DMS 273 treated with DMSO at 0.1 percent for 48 hours (cell line): Measurements from ENCODE around the gene CSRP2.

ENCODE experiments used
- DNase-seq: peaks from one replicate; lab custom pipeline; 2025; lab: John Stamatoyannopoulos, UW

The CSRP2 gene

DNA sequence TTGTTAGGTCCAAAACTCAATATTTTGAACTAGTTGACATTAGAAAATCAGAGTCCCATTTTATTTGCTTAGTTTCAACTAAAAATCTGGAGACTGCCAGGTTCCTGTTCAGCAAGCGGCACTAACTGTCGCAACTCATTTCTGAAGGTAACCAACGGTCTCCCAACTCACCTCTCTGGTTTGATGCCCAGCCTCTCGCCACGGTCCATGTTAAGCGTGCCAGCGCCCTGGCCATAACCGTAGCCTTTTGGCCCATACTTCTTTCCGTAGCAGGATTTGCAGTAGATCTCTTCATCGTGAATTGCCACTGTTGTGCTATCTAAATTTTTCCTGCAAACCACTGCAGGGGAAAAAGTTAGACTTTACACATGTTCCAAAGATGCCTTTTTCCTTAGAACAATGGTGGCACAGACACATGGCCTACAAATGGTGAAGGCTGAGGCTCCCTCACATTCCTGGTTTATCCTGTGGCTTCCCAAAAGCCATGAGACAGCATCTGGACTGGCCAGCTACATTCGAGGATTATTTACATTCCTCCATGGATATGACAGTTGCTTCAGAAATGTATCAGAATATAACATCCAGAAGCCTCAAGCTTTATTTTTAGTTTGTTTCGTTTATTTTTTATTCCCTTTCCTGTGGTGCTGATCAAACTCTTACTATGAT lies 15.7 kb downstream of the CSRP2 start:
- DNase-seq: no peak

DNA sequence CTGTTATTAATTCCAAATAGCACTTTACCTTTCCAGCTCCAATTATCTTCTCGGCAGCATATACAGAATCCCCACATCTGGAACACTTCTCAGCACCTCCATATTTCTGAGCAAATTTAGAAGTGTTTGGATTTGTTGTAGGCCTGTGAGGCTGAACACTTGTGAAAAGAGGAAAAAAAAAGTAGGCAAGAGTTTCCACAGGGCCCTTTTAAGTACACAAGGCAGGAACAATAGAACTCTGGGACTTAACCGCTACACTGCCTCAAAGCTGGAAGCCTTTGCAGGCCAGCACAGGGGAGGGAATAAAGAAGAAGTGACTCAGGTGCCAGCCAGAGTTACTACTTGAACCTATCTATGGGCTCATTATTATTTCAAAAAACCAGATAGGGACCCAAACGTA lies 18.6 kb downstream of the CSRP2 start:
- DNase-seq: no peak

DNA sequence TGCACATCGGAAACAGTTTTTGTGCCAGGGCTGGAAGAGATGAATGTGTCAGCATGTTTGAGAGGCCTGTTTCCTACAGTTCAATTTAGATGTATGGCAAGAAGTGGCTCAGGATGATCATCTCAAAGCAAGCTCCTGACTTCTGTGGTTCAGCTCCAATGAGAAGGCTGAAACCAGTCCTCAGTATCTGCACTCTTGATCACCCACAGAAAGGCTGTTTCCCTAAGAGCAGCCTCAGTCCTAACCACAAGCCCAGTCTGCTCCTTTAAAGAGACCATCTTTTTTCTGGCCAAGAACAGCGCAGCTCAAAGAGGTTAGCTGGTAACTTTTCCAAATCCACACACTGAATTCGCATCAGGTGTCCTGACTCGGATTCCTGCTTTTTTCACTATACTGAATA lies 19.2 kb downstream of the CSRP2 start:
- DNase-seq: no peak

DNA sequence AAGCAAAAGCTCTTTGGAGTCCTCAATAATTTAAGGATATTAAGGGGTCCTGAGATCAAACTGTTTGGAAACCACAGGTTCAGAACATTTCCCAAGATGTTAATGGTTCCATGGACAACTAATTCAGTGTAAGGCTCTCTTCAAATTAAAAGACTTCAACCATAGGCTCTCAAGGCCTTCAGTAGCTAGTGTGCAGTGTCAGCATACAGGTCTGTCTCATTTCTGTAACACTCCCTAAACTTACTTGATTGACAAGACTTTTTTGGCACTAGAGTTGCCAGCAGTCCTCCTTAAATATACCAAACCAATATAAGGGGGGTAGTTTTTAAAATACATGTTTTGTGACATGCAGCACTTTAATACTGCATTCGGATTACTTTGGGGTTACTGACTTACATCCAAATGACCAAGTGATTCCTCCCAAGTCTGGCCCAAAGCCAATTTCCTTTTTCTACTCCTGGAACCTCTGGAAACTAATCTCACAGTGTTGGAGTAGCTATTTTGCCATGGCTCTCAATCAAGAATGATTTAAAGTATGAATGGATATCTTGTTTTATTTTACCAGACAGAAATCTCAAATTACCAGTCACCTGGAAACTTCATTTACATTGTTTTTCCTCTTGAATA lies 22.7 kb downstream of the CSRP2 start:
- DNase-seq: no peak

DNA sequence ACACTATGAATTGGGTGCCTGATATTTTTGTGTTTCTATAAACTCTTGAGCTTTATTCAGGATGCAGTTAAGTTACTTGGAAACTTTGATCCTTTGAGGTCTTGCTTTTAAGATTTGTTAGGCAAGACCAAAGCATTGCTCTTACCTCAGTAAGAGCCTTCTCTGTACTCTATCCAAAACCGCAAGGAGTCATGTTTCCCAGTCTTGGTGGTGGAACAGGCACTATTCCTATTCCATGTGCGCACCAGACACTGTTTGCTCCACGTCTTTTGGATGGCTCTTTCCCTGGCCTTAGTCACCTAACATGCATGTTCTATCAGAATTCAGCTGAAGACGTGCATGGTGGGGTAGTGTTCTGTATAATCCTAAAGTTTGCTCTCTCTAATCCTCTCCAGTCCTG lies 23.5 kb downstream of the CSRP2 start:
- no peak for DNase-seq

DNA sequence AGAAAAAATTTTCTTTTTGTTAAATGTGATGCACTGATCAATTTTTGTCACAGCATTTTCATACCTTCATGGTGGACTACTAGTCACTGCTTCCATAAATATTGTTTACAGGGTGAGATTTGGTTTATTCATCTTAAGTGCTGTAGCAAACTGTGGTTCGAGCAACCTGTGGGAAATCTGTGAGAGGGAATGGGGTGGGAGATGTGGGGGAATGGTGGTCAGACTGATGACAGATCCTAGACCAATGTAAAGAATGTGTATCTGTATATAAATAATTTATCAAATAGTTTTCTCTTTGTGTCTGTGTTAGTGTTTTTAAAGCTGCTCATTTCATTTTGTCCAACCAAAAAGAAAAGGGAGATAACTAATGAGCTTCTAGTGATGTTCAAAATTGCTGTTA lies 26.7 kb downstream of the CSRP2 start:
- DNase-seq: no peak

GRCh38 chr12:76848132-76848531 lies 30.7 kb downstream of the CSRP2 start:
- no peak for DNase-seq

- DNase-seq: no peak
Observed at GRCh38 chr12:76847260-76847659, 31.6 kb downstream of the CSRP2 start.

DNA sequence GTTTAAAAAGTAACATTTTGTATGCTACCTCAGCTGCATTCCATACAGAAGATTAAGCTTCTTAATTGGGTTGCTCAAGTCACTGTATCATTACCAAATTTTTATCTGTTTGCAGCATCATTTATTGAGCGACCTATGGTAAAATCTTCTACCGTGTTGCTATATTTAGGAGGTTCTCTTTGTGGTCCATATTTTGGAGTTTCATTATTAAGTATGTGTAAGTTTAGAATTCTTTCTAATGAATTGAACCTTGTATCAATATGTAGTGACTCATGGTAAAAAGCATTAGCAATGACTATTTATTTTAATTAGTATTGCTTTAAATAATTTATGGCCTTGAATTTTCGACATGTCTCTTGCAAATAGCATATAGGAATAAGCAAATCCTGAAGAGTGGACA lies 42.2 kb downstream of the CSRP2 start:
- DNase-seq: no peak

DNA sequence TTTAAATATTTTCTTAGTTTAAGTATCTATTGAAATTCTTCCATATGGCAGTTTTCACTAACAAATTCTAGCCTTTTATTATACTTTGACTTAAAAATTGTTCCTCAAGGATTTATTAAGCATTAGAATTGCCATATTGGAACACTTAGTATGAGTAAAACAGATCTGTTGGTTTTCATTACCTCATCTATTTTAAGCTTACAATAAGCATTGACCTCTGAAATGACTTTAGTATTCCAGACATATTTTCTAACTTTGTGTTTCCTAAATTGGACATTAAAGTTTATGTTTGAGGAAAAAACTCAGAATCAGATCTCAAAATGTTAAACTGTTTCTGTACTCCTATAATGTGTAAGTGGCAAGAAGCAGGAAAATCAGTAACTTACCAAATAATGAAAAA lies 48.4 kb downstream of the CSRP2 start:
- DNase-seq: no peak

- DNase-seq: no peak
Observed at GRCh38 chr12:76820888-76821482, 57.8 kb downstream of the CSRP2 start.

DNA sequence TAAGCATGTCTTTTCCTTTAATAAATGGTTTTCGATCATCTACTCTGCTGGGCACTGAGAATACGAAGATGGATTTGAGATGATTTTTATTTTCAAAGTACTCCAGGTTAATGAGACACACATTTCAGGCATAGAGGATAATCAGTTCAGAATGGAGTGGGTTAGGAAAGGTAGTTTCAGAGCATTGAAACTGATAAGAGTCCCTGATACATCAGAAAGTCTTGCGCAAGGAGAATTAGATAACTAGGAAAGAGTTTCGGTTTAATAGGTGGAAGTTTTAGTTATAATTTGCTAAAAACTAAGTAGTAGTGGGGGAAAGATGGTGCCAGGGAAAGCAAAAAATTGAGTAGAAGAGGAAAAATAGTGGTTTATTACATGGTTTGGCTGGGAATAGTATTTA lies 64.8 kb downstream of the CSRP2 start:
- DNase-seq: no peak

GRCh38 chr12:76813265-76813664 lies 65.6 kb downstream of the CSRP2 start:
- no peak for DNase-seq

GRCh38 chr12:76811976-76812375 lies 66.8 kb downstream of the CSRP2 start:
- DNase-seq: no peak

DNA sequence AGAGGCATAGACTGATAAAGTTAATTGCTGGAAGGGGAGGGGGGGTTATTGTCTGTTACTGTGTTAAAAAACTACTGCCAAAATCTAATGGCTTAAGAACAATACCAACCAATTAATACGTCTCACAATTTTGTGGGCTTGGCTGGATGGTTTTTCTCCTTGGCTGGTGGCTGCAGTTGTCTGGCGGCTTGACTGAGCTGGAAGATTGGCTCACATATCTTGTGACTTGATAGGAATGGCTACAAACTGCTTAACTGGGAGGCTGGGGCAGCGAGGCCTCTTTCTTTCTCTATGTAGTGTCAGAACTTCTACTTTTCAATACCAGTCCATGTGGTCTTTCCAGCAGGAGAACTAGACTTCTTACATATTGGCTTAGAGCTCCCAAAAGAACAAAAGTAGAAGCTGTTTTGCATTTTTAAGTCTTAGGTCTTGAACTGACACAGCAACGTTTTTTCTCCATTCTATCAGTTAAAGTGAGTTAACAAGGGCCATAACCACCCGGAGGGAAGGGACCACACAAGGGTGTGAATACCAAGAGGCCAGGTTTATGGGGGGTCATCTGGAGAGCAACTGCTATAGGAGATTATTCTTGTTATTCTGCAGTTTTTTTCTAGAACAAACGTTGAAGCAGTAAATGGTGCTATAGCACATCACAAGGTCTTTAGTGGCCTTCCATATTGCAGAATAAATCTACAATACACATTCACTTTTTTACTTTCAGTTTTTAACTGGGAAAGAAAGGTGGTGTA lies 68.0 kb downstream of the CSRP2 start:
- DNase-seq: no peak
